ENCODE data around the gene SLC25A21. TPM values are rescaled to one million over a fixed set of nuclear protein-coding genes. Genes with fewer than 3 reads are reported as not detected.

Gene SLC25A21
- total and polyA plus RNA-seq, 7 donors: 0.07 to 0.37 (median 0.18) TPM; not detected in 1

- peaks cover 0 to 2% (median 0%) of the 10 kb centered on the region in 3 donors for H3K27me3 ChIP-seq (ENCODE audit: insufficient read depth in 3 of 3, low read length in 2 of 3)
- 78 to 91% (median 87%) methylated on average over 2 of the region's 2 CpGs for WGBS, 3 donors
- ATAC-seq (no peak), DNase-seq (no peak)
- TF ChIP-seq, protein P1, sequence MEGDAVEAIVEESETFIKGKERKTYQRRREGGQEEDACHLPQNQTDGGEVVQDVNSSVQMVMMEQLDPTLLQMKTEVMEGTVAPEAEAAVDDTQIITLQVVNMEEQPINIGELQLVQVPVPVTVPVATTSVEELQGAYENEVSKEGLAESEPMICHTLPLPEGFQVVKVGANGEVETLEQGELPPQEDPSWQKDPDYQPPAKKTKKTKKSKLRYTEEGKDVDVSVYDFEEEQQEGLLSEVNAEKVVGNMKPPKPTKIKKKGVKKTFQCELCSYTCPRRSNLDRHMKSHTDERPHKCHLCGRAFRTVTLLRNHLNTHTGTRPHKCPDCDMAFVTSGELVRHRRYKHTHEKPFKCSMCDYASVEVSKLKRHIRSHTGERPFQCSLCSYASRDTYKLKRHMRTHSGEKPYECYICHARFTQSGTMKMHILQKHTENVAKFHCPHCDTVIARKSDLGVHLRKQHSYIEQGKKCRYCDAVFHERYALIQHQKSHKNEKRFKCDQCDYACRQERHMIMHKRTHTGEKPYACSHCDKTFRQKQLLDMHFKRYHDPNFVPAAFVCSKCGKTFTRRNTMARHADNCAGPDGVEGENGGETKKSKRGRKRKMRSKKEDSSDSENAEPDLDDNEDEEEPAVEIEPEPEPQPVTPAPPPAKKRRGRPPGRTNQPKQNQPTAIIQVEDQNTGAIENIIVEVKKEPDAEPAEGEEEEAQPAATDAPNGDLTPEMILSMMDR (IDR thresholded peaks at IDR 0.05): no peak
- H3K9me3 ChIP-seq: no peaks in the 10 kb centered on the region
- no peak overlapping the region for H3K4me3 ChIP-seq
- intact Hi-C loops (cut with DNase I): no loop called here
- no peaks in the 10 kb centered on the region for H3K36me3 ChIP-seq (ENCODE audit: insufficient read depth in 1 of 2, low read depth in 1 of 2)
- no peak overlapping the region for H3K27ac ChIP-seq
- H3K4me1 ChIP-seq: no peaks in the 10 kb centered on the region
These were observed 247.3 kb downstream of the SLC25A21 start for GRCh38 chr14:36925094-36925493.

- TF ChIP-seq, protein P1 (IDR thresholded peaks at IDR 0.05): no peak
These were observed 255.7 kb downstream of the SLC25A21 start for GRCh38 chr14:36916668-36917067.

DNA sequence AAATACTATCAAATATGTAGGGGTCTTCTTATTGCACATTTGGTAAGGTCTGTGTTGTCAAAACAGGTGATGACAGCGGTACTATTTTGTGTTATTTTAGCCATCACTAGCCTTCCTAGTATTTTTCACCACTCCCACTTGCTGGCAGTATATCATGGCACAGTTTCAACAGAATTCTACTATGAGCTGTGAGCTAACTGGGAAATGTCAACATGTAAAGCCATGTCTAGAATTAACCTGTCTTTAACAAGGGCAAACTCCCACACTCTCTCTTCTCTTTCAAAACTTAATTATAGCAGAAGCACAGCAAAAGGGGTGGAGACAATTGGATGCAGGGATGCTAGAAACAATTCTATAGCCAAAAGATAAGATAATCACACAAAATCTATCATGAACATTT lies 257.3 kb downstream of the SLC25A21 start:
- no peak overlapping the region for H3K27ac ChIP-seq
- no peaks in the 10 kb centered on the region for H3K4me1 ChIP-seq
- no peak for DNase-seq
- intact Hi-C loops (cut with DNase I): no loop called here
- TF ChIP-seq, protein P1 (IDR thresholded peaks at IDR 0.05): no peak
- H3K9me3 ChIP-seq: no peaks in the 10 kb centered on the region
- WGBS, 3 donors: 68 to 76% (median 73%) methylated on average over 1 of the region's 1 CpG
- H3K36me3 ChIP-seq (ENCODE audit: insufficient read depth in 1 of 2, low read depth in 1 of 2): no peaks in the 10 kb centered on the region
- no peaks in the 10 kb centered on the region for H3K27me3 ChIP-seq (ENCODE audit: insufficient read depth in 3 of 3, low read length in 2 of 3)
- no peak overlapping the region for H3K4me3 ChIP-seq
- no peak for ATAC-seq

More at GRCh38 chr14:36916668-36917067, 255.7 kb downstream of the SLC25A21 start:
- H3K4me1 ChIP-seq: no peaks in the 10 kb centered on the region
- ATAC-seq: no peak
- no peak overlapping the region for H3K27ac ChIP-seq
- 63 to 74% (median 65%) methylated on average over 2 of the region's 2 CpGs for WGBS, 3 donors
- no peak for DNase-seq
- no peaks in the 10 kb centered on the region for H3K9me3 ChIP-seq
- intact Hi-C loops (cut with DNase I): no loop called here
- peaks cover 0 to under 1% (median 0%) of the 10 kb centered on the region in 3 donors for H3K27me3 ChIP-seq (ENCODE audit: insufficient read depth in 3 of 3, low read length in 2 of 3)
- H3K36me3 ChIP-seq (ENCODE audit: insufficient read depth in 1 of 2, low read depth in 1 of 2): no peaks in the 10 kb centered on the region
- no peak overlapping the region for H3K4me3 ChIP-seq

DNA sequence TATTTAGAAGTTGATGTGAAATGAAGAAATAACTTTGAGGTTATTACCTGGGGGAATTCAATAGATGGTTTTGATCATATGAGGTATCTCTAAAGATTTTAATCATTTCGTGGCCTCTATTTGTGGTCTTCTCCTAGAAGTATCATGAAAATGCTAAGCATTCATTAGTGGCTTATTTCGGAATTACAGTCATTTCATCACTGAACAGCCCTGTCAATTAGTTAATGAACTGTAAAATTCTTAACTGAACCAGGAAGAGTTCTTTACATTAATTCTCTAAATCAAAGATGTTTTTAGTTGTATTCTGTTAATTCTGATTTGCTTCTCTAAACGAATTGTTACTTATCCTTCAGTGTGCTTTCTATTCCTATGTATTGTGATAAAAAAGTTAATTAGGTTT lies 261.8 kb downstream of the SLC25A21 start:
- no peaks in the 10 kb centered on the region for H3K36me3 ChIP-seq (ENCODE audit: insufficient read depth in 1 of 2, low read depth in 1 of 2)
- H3K4me1 ChIP-seq: no peaks in the 10 kb centered on the region
- no peaks in the 10 kb centered on the region for H3K27me3 ChIP-seq (ENCODE audit: insufficient read depth in 3 of 3, low read length in 2 of 3)
- no peaks in the 10 kb centered on the region for H3K9me3 ChIP-seq
- no peak overlapping the region for H3K27ac ChIP-seq
- WGBS, 3 donors: 74 to 81% (median 75%) methylated on average over 3 of the region's 3 CpGs
- ATAC-seq: no peak
- no peak for DNase-seq
- no peak overlapping the region for H3K4me3 ChIP-seq
- TF ChIP-seq, protein P1 (IDR thresholded peaks at IDR 0.05): no peak
- intact Hi-C loops (cut with DNase I): no loop called here

DNA sequence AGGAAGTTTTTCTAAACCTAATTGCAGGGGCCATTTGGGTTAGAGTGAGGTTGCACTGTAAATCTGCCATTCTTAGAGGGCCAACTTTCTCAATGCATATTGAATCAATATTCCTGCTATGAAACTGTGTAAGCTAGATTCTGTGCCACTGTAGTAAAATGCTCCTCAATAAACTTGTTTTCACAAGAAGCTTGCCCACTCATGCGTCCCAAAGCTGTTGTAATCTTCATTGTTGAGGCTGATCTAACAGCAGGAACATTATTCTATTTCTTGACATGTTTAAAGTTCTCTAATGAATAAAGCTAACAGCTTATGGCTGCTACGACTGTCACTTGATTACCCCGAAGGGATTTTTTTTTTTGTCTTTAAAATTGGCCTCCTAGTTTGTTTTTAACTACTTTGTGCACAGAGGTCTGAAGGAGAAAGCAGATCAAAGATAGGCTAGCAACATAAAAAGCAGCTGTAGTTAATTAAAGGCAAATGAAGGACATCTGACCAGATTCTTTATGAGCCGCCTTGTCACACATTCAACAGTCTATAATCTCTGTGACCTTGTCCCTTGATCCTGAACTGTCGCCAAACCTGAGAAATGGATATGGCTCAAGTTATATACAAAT lies 267.0 kb downstream of the SLC25A21 start:
- TF ChIP-seq, protein P1 (IDR thresholded peaks at IDR 0.05): no peak
- Histone ChIP-seq H3K9me3 (no peaks in the 10 kb centered on the region), H3K27me3 (ENCODE audit: insufficient read depth in 3 of 3, low read length in 2 of 3) (no peaks in the 10 kb centered on the region), H3K4me1 (no peaks in the 10 kb centered on the region), H3K36me3 (ENCODE audit: insufficient read depth in 1 of 2, low read depth in 1 of 2) (no peaks in the 10 kb centered on the region), H3K27ac (no peak overlapping the region), H3K4me3 (no peak overlapping the region)
- 36 to 43% (median 40%) methylated on average over 5 of the region's 5 CpGs for WGBS, 3 donors
- DNase-seq: no peak
- intact Hi-C loops (cut with DNase I): no loop called here
- ATAC-seq: no peak

All from psoas muscle (tissue), 8 donors.